Muscle of back (tissue), 11 donors: ENCODE results near the gene DIP2C. TPM values are rescaled to one million over a fixed set of nuclear protein-coding genes. Genes with fewer than 3 reads are reported as not detected.
"Not testable (repeated sequence)": the region's sequence is repeated elsewhere in the genome, so short reads cannot be mapped to it uniquely, and the experiment has no call there.

Experiments used
- DNase-seq, 3 donors: peaks; one replicate each; pipeline versions ENCODE4 v3.0.0 to v3.0.0-alpha.2; 2013
- polyA plus RNA-seq, 10 donors: library from polyadenylated mRNA; unstranded; fragments of 120-200 nt; gene quantifications; one replicate each; pipeline ENCODE4 v1.2.1, GENCODE V29; 2013; ENCODE audit not compliant: insufficient read length in 10 of 10

DIP2C gene
- polyA plus RNA-seq, 10 donors = 23.3 to 30.9 (median 25.9) TPM

DNA sequence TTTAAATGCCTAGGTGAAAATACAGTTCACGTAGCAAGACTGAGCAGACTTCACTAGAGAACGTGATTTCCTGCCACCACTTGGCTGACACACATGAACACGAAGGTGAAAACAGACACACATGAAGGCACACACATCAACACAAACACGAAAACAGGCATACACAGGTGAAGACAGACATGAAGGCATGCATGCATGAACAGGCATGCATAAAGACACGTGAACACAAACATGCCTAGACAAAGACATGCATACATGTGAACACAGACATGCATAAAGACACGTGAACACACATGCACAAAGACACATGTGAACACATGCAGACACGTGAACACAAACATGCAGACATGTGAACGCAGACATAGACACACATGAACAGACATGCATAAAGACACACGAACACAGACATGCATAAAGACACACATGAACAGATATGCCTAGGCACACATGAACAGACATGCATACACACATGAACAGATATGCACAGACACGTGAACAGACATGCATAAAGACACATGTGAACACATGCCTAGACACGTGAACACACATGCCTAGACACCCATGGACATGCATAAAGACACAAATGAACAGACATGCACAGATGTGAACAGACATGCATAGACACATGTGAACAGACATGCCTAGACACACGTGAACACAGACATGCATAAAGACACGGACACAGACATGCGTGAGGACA is 311.1 kb downstream of the DIP2C start:
- DNase-seq = no peak

DNA sequence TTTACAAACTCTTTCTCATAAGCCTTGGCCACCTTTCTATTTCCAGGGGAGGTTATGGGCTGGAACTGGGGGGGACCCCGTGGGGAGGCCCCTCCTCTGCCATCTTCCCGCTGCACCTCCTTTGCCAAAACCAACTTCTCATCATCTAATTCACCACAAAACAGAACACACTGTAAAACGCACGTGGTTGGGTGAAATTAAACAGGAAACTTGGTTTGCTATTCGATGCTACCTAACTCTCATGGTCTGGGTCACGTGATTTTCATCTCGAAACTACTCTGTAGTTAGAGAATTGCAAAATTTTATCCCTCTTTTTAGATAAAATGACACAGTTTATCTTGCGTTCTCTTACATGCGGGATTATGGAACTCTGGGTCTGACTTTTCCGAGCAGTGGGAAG is 312.2 kb downstream of the DIP2C start:
- DNase-seq = no peak

DNA sequence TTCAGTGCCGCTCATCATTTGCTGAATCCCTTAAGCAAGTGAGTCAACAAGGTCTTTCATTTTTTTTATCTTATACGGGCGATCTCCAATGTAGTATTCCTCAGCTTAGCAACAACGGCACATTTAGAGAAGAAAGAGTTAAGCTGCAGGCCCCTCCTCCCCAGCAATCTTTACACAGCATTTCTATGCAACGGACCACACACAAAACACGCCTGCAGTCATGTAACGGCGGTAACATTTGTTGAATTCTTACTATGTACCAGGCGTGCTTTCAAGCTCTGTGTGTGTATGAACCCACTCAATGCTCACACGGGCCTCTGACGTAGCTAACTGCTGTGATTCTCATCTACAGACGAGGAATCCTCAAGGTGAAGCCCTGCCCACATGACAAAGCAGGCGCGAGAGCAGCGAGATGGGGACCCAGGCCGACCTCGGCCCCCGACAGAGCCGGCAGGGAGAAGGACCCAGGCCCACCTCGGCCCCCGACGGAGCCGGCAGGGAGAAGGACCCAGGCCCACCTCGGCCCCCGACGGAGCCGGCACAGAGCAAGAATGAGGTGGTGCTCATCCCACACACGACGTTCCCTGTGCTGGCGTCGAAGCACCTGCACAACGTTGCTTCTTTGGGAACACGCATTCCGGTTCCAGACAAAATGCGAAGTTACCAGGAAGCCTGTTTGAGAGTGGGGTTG is 313.5 kb downstream of the DIP2C start:
- DNase-seq = no peak

GRCh38 chr10:374354-374753 is 315.1 kb downstream of the DIP2C start:
- DNase-seq = no peak

DNA sequence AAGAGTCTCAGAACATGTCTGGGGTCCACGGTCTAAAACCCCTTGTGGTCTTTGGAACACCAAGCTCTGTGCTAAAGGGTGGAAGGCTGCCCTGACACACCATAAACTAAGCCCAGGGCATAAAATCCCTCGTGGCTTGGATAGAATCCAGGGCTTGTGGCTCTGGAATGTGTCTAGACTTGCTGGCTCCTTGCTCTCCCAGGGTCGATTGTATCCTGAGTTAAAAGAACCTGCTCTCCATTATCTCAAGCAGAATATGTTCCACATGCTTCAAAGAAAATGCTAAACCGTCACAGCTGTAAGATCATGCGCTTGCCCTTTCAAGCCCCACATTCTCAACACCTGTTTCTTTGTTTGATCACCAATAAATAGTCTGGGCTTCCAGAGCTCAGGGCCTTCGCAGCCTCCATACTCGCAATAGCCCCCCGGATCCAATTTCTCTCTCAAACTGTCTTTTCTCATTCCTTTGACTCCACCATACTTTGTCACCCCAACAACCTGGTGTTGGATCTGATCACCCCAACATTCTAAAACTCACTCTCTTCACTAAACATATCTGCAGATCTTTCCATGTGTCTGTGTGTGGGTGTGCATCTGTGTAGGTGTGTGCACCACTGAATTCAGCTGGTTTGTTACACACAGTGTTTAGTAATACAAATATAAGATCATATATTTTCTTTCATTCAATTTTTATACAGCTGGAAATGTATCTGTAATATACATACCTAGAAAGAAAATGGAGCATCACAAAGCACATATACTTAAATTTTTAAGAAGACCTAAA is 315.8 kb downstream of the DIP2C start:
- DNase-seq = peak in 2 of 3 donors; percentile 36 to 45

DNA sequence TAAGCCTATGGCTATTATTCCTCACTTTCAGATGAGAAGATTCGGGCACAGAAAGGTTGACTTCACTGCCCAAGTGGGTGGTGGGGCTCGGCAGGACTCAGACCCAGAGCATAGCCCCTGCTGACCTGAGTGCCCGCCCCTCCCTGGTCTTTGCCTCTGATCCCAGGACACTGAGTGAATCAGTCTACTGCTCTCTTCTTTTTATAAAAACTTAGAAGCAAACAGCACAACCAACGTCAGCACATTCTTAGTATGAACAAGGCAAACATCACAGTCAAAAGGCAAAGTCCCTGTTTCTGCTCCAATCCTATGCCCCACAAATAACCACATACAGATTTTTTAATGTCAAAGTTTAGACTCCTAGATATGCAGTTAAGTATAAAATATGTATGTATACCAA is 316.5 kb downstream of the DIP2C start:
- DNase-seq = peak in 1 of 3 donors; percentile 49

DNA sequence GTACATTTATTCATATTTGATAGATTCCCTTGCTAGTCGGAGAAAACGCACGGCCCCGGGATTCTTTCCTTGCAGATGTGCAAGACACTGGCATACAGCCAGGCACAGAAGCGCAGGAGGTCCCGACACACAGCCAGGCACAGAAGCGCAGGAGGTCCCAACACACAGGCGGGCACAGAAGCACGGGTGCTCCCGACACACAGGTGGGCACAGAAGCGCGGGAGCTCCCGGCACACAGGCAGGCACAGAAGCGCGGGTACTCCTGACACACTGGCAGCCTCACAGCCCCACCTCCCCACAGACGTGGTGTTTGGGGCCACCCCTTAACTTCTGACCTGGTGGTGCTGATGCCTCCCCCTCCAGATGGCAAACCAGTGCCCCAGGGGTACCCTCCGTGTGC is 316.9 kb downstream of the DIP2C start:
- DNase-seq = peak in 2 of 3 donors; percentile 34 to 49

DNA sequence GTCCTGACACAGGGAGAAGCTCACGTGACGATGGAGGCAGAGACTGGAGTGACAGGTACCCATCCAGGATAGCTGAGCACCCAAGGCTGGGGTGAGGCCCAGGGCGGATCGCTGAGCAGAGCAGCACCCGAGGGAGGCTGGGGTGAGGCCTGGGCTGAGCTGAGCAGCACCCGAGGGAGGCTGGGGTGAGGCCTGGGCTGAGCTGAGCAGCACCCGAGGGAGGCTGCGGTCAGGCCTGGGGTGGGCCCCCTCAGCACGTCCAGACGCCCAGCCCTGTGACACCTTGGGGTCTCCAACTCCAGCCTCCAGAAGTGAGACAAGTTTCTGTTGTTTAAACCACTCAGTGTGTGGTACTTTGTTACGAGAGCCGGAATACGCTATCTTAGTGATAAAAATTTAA is 318.0 kb downstream of the DIP2C start:
- DNase-seq = no peak

- DNase-seq = no peak
Measured at GRCh38 chr10:370449-370825, 319.0 kb downstream of the DIP2C start.

GRCh38 chr10:369684-370448 is 319.6 kb downstream of the DIP2C start:
- DNase-seq = peak; percentile 52 to 76 (median 68)

DNA sequence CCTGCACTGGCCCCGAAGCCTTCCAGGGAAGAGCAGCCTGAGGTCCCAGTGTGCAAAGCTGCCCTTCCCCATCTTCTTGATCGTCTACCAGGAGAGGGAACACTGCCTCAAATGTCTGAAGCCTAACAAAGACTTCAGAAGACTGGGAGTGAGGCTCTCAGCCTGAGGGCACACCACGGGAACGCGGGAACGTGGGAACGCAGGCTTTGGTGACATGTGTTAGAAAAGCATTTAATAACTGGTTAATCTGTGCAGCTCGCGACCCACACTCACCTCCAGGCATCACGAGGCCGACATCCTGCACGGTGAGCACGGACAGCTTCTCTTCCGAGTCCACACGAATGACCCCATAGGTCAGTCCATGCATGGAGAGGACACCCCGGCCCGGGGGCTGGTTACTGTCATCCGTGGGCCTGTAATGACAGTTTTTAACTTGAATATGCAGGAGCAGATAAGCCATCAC is 320.2 kb downstream of the DIP2C start:
- DNase-seq = no peak

- DNase-seq = no peak
Measured at GRCh38 chr10:368579-369220, 320.8 kb downstream of the DIP2C start.

- not testable (repeated sequence) for DNase-seq
Measured at GRCh38 chr10:368107-368506, 321.4 kb downstream of the DIP2C start.

- DNase-seq = no peak
Measured at GRCh38 chr10:367636-368035, 321.8 kb downstream of the DIP2C start.

- no peak for DNase-seq
Measured at GRCh38 chr10:366186-366585, 323.3 kb downstream of the DIP2C start.

DNA sequence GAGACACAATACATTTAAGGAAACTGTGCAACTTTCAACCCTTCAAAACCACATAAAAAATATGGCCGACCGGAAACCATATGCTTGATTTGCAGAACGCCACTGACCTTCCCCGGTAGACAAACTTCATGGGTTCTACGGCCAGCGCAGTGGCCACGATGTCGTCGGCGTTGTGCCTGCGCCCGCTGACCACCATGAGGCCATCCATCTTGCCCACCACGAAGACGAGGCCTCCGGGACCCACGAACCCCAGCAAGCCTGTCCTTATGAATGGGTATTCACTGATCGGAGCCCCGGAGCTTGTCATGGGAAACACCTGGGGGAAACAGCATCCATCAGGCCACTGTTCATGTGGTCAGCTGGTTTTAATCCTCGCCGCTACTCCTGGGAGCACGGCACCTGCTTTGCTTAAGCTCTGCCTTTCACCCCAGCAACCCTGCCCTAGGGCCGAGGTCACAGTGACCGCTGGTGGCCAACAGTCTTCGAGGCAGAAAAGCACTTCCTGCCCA is 325.1 kb downstream of the DIP2C start:
- DNase-seq = no peak

- DNase-seq = no peak
Measured at GRCh38 chr10:363152-363551, 326.3 kb downstream of the DIP2C start.

GRCh38 chr10:361203-362081 is 328.0 kb downstream of the DIP2C start:
- no peak for DNase-seq

DNA sequence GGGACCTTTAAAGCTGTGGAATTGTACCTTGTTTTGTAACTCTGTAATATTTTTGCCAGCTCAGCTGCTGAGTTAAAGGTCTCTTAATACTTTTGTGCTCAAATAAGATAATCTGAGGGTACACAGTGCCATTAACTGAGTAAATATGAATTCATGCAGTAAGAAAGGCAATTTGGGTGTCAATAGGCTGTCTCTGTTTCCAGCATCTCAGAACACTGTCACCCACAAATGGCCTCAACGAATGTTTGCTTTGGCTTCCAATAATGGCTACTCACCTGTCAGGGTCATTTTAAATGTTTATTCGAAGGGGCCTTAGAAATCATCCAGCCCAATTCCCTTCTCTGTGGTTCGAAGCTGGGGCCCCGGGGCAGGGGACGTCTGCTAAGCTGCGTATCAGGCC is 328.8 kb downstream of the DIP2C start:
- no peak for DNase-seq

DNA sequence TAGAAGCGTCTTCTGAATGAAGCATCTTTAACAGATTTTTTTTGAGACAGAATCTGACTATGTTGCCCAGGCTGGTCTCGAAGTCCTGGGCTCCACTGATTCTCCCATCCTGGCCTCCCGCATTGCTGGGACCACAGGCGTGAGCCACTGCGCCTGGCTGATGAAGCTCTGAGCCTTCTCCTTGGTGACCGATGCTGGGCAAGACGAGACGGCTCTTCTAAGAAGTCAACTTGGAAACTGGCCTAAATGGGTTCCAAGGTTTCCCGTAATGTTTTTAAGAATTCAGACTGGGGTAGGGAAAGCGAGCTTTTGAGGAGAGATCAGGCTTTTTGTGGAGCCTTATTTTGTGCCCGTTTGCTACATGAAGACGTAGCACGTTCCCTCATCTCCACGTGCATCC is 329.7 kb downstream of the DIP2C start:
- DNase-seq = no peak
